Smooth muscle cell (in vitro differentiated cells): Measurements from ENCODE around the gene NELFCD. TPM values are rescaled to one million over a fixed set of nuclear protein-coding genes. Genes with fewer than 3 reads are reported as not detected.

Source experiments
- DNase-seq: peaks from one replicate; lab custom pipeline; 2025; ENCODE audit not compliant: unreplicated experiment; lab: John Stamatoyannopoulos, UW
- H2AFZ ChIP-seq: fragments of 200-600 bp; sonication (generic); 2 replicates; pipeline ENCODE4 v1.6.0; 2016; ENCODE audit warnings: antibody characterized with exemption, low read depth, mild to moderate bottlenecking
- H3F3A ChIP-seq: fragments of 200-600 bp; sonication (generic); 2 replicates; pipeline ENCODE4 v1.6.0; 2017; ENCODE audit warnings: antibody characterized with exemption, low read depth
- H3K27ac ChIP-seq: fragments of 200-600 bp; sonication (generic); 2 replicates; pipeline ENCODE4 v1.5.1; 2016; ENCODE audit warnings: low read depth, mild to moderate bottlenecking
- H3K27me3 ChIP-seq: fragments of 200-600 bp; sonication (generic); 2 replicates; pipeline ENCODE4 v1.6.1; 2016; ENCODE audit warnings: low read depth, mild to moderate bottlenecking
- H3K36me3 ChIP-seq: fragments of 200-600 bp; sonication (generic); 2 replicates; pipeline ENCODE4 v1.5.1; 2016; ENCODE audit warnings: low read depth
- H3K4me1 ChIP-seq: fragments of 200-600 bp; sonication (generic); 2 replicates; pipeline ENCODE4 v1.5.1; 2016; ENCODE audit warnings: low read depth
- H3K4me2 ChIP-seq: fragments of 200-600 bp; sonication (generic); 2 replicates; pipeline ENCODE4 v1.6.0; 2016; ENCODE audit warnings: mild to moderate bottlenecking
- H3K4me3 ChIP-seq: fragments of 200-600 bp; sonication (generic); 2 replicates; pipeline ENCODE4 v1.5.1; 2016; ENCODE audit warnings: mild to moderate bottlenecking
- H3K79me2 ChIP-seq: fragments of 200-600 bp; sonication (generic); 2 replicates; pipeline ENCODE4 v1.6.0; 2016; ENCODE audit warnings: low read depth, mild to moderate bottlenecking
- H3K9ac ChIP-seq: fragments of 200-600 bp; sonication (generic); 2 replicates; pipeline ENCODE4 v1.6.0; 2016; ENCODE audit warnings: low read depth
- H3K9me3 ChIP-seq: fragments of 200-600 bp; sonication (generic); replicated peaks from 2 replicates; pipeline ENCODE4 v1.5.1; 2016; ENCODE audit warnings: low read depth
- H4K20me1 ChIP-seq: fragments of 200-600 bp; sonication (generic); 2 replicates; pipeline ENCODE4 v1.6.0; 2016; ENCODE audit warnings: low read depth
- WGBS: methylation state at CpG from one replicate; pipeline ENCODE4 v1.1.7; 2016; ENCODE audit warnings: low lambda C conversion rate; 5-methylcytosine and 5-hydroxymethylcytosine counted together
- polyA plus RNA-seq: library from polyadenylated mRNA; unstranded; fragments of >200 nt; fragmentation: Nextera tagmentation; extraction: Ambion mirVana; gene quantifications from 2 replicates; pipeline ENCODE4 v1.2.1, GENCODE V29; 2016
- total RNA-seq: library from RNA; depleted of rRNA; stranded (reverse); fragments of >200 nt; gene quantifications from 2 replicates; pipeline ENCODE4 v1.2.3, GENCODE V29; 2014
- TF ChIP-seq, protein P1 (sequence below): fragments of 200-600 bp; sonication (generic); IDR thresholded peaks from 2 replicates; pipeline ENCODE4 v1.5.1; 2017; ENCODE audit warnings: borderline replicate concordance, mild to moderate bottlenecking, antibody characterized with exemption; ENCODE audit not compliant: insufficient read depth, poor library complexity, severe bottlenecking

NELFCD gene
- total and polyA plus RNA-seq, 2 experiments from 2014 or later, result 25.4 to 40.3 TPM

DNA sequence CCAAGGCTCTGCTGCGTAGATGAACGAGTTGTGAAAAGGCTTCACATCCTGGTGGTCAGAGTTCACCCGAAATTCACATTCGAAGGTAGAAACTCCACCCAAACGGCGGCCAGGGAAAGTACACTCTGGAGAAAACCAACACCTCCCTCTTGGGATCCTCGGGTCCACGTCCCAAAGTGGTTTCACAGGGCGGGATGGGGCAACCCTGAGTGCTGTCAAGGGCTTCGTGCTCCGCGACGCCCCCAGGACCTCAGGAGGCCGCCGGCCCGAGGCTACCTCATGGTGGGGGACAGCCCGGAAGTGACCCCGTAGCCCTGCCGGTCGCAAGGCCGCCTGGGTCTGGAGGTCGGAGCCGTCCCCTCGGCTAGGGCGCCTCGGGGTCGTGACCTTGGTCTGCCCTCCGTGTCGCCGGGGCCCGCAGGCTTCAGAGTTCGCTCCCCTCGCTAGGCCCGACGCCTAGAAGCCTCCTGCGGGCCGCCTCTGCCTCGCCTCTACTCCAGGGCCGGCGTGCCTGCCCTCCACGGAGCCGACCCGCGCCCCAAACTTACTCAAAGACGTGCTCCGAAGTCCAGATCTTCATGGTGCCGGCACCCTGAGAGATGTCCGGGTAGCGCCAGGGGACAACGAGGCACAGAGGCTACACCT lies 61.2 kb downstream of the NELFCD start, which contains the start of gene PRELID3B:
Gene PRELID3B (minus strand): TSS at position 636 of the 645 bp plus-strand sequence. CDS start 56 bp downstream, at position 580.
- Histone ChIP-seq H3K9me3 (no peaks in the 10 kb centered on the region), H4K20me1 (no peaks in the 10 kb centered on the region), H3F3A (no peaks in the 10 kb centered on the region), H3K36me3 (peaks cover 6% of the 10 kb centered on the region), H3K4me2 (peak within 1 kb of the TSS; percentile 93), H3K9ac (peak within 1 kb of the TSS; percentile 73), H3K4me1 (no peaks in the 10 kb centered on the region), H3K27me3 (no peaks in the 10 kb centered on the region), H3K4me3 (peak within 1 kb of the TSS; percentile 77), H2AFZ (peak within 1 kb of the TSS; percentile 99), H3K27ac (peak within 1 kb of the TSS; percentile 36), H3K79me2 (peaks cover 53% of the 10 kb centered on the region)
- DNase-seq, result no peak
- 6% methylated on average over 46 of the region's 50 CpGs for WGBS
- TF ChIP-seq, protein P1, sequence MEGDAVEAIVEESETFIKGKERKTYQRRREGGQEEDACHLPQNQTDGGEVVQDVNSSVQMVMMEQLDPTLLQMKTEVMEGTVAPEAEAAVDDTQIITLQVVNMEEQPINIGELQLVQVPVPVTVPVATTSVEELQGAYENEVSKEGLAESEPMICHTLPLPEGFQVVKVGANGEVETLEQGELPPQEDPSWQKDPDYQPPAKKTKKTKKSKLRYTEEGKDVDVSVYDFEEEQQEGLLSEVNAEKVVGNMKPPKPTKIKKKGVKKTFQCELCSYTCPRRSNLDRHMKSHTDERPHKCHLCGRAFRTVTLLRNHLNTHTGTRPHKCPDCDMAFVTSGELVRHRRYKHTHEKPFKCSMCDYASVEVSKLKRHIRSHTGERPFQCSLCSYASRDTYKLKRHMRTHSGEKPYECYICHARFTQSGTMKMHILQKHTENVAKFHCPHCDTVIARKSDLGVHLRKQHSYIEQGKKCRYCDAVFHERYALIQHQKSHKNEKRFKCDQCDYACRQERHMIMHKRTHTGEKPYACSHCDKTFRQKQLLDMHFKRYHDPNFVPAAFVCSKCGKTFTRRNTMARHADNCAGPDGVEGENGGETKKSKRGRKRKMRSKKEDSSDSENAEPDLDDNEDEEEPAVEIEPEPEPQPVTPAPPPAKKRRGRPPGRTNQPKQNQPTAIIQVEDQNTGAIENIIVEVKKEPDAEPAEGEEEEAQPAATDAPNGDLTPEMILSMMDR, result no peak

DNA sequence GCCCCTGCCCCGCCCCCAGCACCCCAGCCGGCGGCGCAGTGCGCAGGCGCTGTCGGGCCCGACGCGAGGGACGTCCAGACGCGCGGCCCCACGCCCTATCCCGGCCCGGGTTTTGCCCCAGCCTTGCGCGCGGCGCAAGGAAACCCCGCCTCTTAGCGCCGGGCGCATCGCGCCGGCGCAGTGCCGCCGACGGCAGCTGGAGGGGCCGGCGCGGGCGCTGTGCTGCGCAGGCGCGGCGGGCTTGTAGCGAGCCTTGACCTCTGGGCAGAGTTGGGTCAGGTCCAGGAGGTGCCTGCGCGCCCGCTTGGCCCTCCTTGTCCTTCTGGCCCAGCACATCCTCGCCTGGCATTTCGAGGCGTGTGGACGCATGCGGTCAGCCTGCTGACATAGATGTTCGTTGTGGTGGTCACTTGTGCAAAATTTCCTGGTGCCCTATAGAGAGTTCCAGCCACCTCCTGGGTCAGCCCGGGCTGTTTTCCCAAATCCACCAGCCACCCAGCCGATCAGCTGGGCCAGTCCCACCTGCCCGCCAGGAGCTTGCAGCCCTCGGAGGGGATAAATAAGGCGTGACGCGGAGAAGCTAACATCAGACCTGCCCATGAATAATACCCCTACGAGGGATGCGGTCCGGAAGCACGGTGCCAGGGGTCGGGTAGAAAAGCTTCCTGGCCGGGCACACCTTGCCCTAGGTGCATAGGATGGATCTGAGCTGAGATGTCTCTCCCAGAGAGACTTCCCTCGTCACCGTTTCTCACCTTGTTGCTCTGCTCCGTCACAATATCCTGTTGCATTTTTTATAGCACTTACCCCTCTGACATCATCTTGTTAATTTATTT lies 62.0 kb downstream of the NELFCD start:
- Histone ChIP-seq H3K36me3 (peaks cover 2% of the 10 kb centered on the region), H4K20me1 (no peaks in the 10 kb centered on the region), H3F3A (no peaks in the 10 kb centered on the region), H3K4me3 (peak overlapping the region; percentile 77), H3K9ac (peak overlapping the region; percentile 15), H3K4me1 (no peaks in the 10 kb centered on the region), H3K79me2 (peaks cover 46% of the 10 kb centered on the region), H3K27me3 (no peaks in the 10 kb centered on the region), H3K27ac (peak overlapping the region; percentile 36), H3K4me2 (peak overlapping the region; percentile 93), H2AFZ (peak overlapping the region; percentile 99), H3K9me3 (no peaks in the 10 kb centered on the region)
- TF ChIP-seq, protein P1, result no peak
- WGBS, result 28% methylated on average over 52 of the region's 66 CpGs
- peak; percentile 73 for DNase-seq

DNA sequence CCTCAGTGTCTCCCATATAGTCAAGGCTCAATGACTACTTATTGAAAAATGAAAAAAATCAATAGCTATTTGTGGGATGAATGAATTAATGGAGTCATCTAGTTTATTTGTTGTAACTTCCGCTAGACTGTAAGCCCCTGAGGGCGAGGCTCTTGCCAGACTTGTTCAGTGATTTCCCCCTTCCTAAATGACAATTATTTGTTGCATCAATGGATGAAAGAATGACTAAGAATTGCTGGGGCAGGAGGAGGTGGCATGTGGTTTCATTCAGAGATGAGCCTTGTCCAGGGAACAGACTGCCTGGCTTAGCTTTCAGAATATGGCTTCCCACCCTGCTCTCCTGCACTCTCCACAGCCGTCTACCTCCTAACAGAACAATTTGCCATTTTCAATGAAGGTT lies 62.6 kb downstream of the NELFCD start:
- no peak overlapping the region for H3K4me3 ChIP-seq
- no peaks in the 10 kb centered on the region for H3K4me1 ChIP-seq
- no peaks in the 10 kb centered on the region for H4K20me1 ChIP-seq
- H2AFZ ChIP-seq, result peak overlapping the region; percentile 94
- H3K9ac ChIP-seq, result no peak overlapping the region
- no peak for DNase-seq
- no peaks in the 10 kb centered on the region for H3K27me3 ChIP-seq
- H3K9me3 ChIP-seq, result no peaks in the 10 kb centered on the region
- H3K36me3 ChIP-seq, result no peaks in the 10 kb centered on the region
- H3K4me2 ChIP-seq, result no peak overlapping the region
- 84% methylated on average over 3 of the region's 3 CpGs for WGBS
- H3K79me2 ChIP-seq, result peaks cover 39% of the 10 kb centered on the region
- TF ChIP-seq, protein P1, result no peak
- H3K27ac ChIP-seq, result peak overlapping the region; percentile 36
- H3F3A ChIP-seq, result no peaks in the 10 kb centered on the region
